Ishikawa (cell line): ENCODE results near the gene IL5RA.

Experiments
- CEBPB ChIP-seq: IDR thresholded peaks from 2 replicates; pipeline ENCODE4 v1.6.1; 2012
- CREB1 ChIP-seq: IDR thresholded peaks from 2 replicates; pipeline ENCODE4 v1.6.1; 2012; ENCODE audit warnings: low read depth
- EGR1 ChIP-seq: IDR thresholded peaks from 2 replicates; pipeline ENCODE4 v1.6.1; 2012
- EP300 ChIP-seq: IDR thresholded peaks from 2 replicates; pipeline ENCODE4 v1.6.1; 2012; ENCODE audit warnings: borderline replicate concordance
- FOXM1 ChIP-seq: IDR thresholded peaks from 2 replicates; pipeline ENCODE4 v1.6.1; 2012; ENCODE audit warnings: low read depth, borderline replicate concordance
- MAX ChIP-seq: IDR thresholded peaks from 2 replicates; pipeline ENCODE4 v1.6.1; 2012
- NFIC ChIP-seq: IDR thresholded peaks from 2 replicates; pipeline ENCODE4 v1.6.1; 2012
- RAD21 ChIP-seq: IDR thresholded peaks from 2 replicates; pipeline ENCODE4 v1.6.1; 2012; ENCODE audit warnings: low read depth
- TCF12 ChIP-seq: IDR thresholded peaks from 2 replicates; pipeline ENCODE4 v1.6.1; 2012; ENCODE audit warnings: low read depth
- TEAD4 ChIP-seq: IDR thresholded peaks from 2 replicates; pipeline ENCODE4 v1.6.1; 2012
- YY1 ChIP-seq: IDR thresholded peaks from 2 replicates; pipeline ENCODE4 v1.6.1; 2012; ENCODE audit warnings: low read depth
- ZBTB7A ChIP-seq: IDR thresholded peaks from 2 replicates; pipeline ENCODE4 v1.6.1; 2012; ENCODE audit warnings: low read depth
- TF ChIP-seq, protein P1 (sequence below): IDR thresholded peaks from 2 replicates; pipeline ENCODE4 v1.6.1; 2012; ENCODE audit warnings: low read depth, mild to moderate bottlenecking
- TF ChIP-seq, protein P2 (sequence below): IDR thresholded peaks from 2 replicates; pipeline ENCODE4 v1.6.1; 2012

IL5RA gene

GRCh38 chr3:3105815-3106214, 4.4 kb downstream of the IL5RA start:
- no peak for TF ChIP-seq TEAD4
- TF ChIP-seq YY1 = no peak
- no peak for TF ChIP-seq TCF12
- no peak for TF ChIP-seq NFIC
- no peak for TF ChIP-seq EP300
- no peak for TF ChIP-seq EGR1
- TF ChIP-seq FOXM1 = no peak
- TF ChIP-seq MAX = no peak

GRCh38 chr3:3105246-3105645, 4.9 kb downstream of the IL5RA start:
- no peak for TF ChIP-seq CEBPB
- TF ChIP-seq EP300 = no peak
- no peak for TF ChIP-seq EGR1
- TF ChIP-seq, protein P1, sequence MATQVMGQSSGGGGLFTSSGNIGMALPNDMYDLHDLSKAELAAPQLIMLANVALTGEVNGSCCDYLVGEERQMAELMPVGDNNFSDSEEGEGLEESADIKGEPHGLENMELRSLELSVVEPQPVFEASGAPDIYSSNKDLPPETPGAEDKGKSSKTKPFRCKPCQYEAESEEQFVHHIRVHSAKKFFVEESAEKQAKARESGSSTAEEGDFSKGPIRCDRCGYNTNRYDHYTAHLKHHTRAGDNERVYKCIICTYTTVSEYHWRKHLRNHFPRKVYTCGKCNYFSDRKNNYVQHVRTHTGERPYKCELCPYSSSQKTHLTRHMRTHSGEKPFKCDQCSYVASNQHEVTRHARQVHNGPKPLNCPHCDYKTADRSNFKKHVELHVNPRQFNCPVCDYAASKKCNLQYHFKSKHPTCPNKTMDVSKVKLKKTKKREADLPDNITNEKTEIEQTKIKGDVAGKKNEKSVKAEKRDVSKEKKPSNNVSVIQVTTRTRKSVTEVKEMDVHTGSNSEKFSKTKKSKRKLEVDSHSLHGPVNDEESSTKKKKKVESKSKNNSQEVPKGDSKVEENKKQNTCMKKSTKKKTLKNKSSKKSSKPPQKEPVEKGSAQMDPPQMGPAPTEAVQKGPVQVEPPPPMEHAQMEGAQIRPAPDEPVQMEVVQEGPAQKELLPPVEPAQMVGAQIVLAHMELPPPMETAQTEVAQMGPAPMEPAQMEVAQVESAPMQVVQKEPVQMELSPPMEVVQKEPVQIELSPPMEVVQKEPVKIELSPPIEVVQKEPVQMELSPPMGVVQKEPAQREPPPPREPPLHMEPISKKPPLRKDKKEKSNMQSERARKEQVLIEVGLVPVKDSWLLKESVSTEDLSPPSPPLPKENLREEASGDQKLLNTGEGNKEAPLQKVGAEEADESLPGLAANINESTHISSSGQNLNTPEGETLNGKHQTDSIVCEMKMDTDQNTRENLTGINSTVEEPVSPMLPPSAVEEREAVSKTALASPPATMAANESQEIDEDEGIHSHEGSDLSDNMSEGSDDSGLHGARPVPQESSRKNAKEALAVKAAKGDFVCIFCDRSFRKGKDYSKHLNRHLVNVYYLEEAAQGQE = no peak

- TF ChIP-seq NFIC (no peak), CEBPB (no peak), RAD21 (no peak), EP300 (no peak), ZBTB7A (no peak), MAX (no peak)
- TF ChIP-seq, protein P1 = no peak
- TF ChIP-seq, protein P2, sequence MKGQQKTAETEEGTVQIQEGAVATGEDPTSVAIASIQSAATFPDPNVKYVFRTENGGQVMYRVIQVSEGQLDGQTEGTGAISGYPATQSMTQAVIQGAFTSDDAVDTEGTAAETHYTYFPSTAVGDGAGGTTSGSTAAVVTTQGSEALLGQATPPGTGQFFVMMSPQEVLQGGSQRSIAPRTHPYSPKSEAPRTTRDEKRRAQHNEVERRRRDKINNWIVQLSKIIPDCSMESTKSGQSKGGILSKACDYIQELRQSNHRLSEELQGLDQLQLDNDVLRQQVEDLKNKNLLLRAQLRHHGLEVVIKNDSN = no peak
Observed at GRCh38 chr3:3102751-3103150, 7.4 kb downstream of the IL5RA start.

DNA sequence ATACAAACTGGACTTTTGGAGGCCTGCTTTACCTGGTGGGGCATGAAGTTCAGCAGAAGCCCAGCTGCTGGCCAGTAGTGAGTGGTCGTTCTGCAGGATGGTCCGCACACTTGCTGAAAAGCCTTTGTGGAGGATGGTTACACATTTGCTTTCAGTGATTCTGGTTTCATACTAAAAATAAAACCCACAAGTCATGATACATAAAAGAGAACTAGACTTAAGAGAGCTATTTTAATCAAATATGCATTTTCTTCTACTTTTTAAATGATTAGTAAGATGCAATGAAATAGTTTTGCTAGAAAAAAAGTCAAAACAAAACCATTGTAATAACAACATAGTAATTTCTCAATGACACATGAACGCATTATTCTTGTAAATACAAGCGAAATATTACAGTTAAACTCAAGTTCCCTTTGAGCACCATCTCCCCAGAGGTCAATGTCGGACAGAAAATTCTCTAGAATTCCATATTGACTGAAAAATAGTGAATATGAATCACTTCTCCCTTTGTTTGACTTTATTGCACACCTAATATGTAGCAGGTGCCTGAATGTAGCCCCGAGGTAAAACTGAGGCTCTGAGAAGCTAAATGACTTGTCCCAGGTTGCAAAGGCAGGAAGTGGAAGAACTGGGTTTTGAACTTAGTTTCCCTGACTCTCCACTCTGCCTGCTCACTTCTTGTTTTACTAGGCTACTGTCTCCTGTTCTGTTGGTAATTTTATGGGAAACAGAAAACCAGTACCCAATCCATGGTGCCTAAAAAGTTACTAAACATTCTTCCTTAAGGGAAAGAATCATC, 8.3 kb downstream of the IL5RA start:
- TF ChIP-seq CEBPB = no peak
- TF ChIP-seq TCF12 = no peak
- TF ChIP-seq ZBTB7A = no peak

- TF ChIP-seq TEAD4 = no peak
- no peak for TF ChIP-seq CREB1
- no peak for TF ChIP-seq NFIC
- no peak for TF ChIP-seq RAD21
- TF ChIP-seq EP300 = no peak
- TF ChIP-seq, protein P2 = no peak
- TF ChIP-seq, protein P1 = no peak
- no peak for TF ChIP-seq YY1
- no peak for TF ChIP-seq CEBPB
- TF ChIP-seq ZBTB7A = no peak
- no peak for TF ChIP-seq FOXM1
- TF ChIP-seq EGR1 = no peak
- no peak for TF ChIP-seq MAX
- no peak for TF ChIP-seq TCF12
Observed at GRCh38 chr3:3097958-3098357, 12.2 kb downstream of the IL5RA start.
